ENCODE measurements around the gene DBH. TPM values are rescaled to one million over a fixed set of nuclear protein-coding genes. Genes with fewer than 3 reads are reported as not detected.

The DBH gene
- total and polyA plus RNA-seq, 2 donors (not counting 3 experiments of a cell fraction or from before 2014, with no cell fraction given) = not detected

- POLR2A ChIA-PET = no interaction called here
Observed at GRCh38 chr9:133654736-133655657, 18.8 kb downstream of the DBH start.

More at GRCh38 chr9:133654736-133655657, 18.8 kb downstream of the DBH start:
- no peaks in the 10 kb centered on the region for H3K9me1 ChIP-seq (replicated peaks; ENCODE audit: control insufficient read depth, extremely low read depth, insufficient read depth, low read length)
- H3K27ac ChIP-seq (ENCODE audit: insufficient read depth, low read depth, low read length) = no peak overlapping the region
- no peaks in the 10 kb centered on the region for H3K36me3 ChIP-seq (ENCODE audit: control insufficient read depth in 2 of 2, extremely low read depth in 1 of 2, insufficient read depth in 2 of 2, low read length in 2 of 2)
- H3K9me3 ChIP-seq (replicated peaks; ENCODE audit: control insufficient read depth, insufficient read depth, low read length) = no peaks in the 10 kb centered on the region
- peaks cover 6 to 18% of the 10 kb centered on the region in 2 experiments for H3K27me3 ChIP-seq (ENCODE audit: control insufficient read depth in 2 of 2, insufficient read depth in 2 of 2, low read length in 2 of 2)
- H3K9ac ChIP-seq (replicated peaks; ENCODE audit: extremely low read depth, insufficient read depth, low read length) = no peak overlapping the region
- no peaks in the 10 kb centered on the region for H3K79me2 ChIP-seq (ENCODE audit: control insufficient read depth, insufficient read depth, low read length)
- H3K4me2 ChIP-seq (ENCODE audit: insufficient read depth, low read length) = no peak overlapping the region
- dilution Hi-C loops (cut with MboI; ENCODE audit: extremely low pct_ligation_motif_present, low sequenced_read_pairs) = no loop called here
- TF ChIP-seq FOS (IDR thresholded peaks at IDR 0.05; ENCODE audit: borderline replicate concordance, insufficient read depth, low read length) = no peak
- no peak for TF ChIP-seq EZH2 (IDR thresholded peaks at IDR 0.05; ENCODE audit: borderline replicate concordance, low read depth, low read length, severe bottlenecking)
- TF ChIP-seq CTCF (IDR thresholded peaks at IDR 0.05; ENCODE audit: extremely low read depth in 1 of 2, insufficient read depth in 1 of 2, low read depth in 1 of 2, low read length in 2 of 2) = no peak
- TF ChIP-seq JUN (IDR thresholded peaks at IDR 0.05; ENCODE audit: borderline replicate concordance, insufficient read depth, insufficient read length, low read depth) = no peak
- TF ChIP-seq MAX (IDR thresholded peaks at IDR 0.05; ENCODE audit: insufficient read depth, insufficient read length) = no peak
- no peak for TF ChIP-seq POLR2A (IDR thresholded peaks at IDR 0.05; ENCODE audit: low read depth, low read length)
- no peak for TF ChIP-seq MYC (IDR thresholded peaks at IDR 0.05; ENCODE audit: low read depth, low read length)
- TF ChIP-seq GATA2 (IDR thresholded peaks at IDR 0.05; ENCODE audit: insufficient read depth, insufficient read length, low read depth, low read length) = no peak
- no peak for TF ChIP-seq POLR2AphosphoS5 (IDR thresholded peaks at IDR 0.05; ENCODE audit: insufficient read depth, low read depth, low read length)
- H4K20me1 ChIP-seq (replicated peaks; ENCODE audit: control insufficient read depth, extremely low read depth, insufficient read depth, low read length) = no peaks in the 10 kb centered on the region
- no peak for DNase-seq (ENCODE audit: low read depth, low spot score)
- CTCF ChIA-PET = interaction anchor here (0.9 kb wide), 1 partner anchor 10 kb away, joined by 3 read pairs; no protein-coding TSS in a partner anchor
- FAIRE-seq = no peak
- no peak overlapping the region for H3K4me3 ChIP-seq (replicated peaks in 1 of 3; ENCODE audit: insufficient read depth in 1 of 3, low read depth in 1 of 3, low read length in 3 of 3)
- intact Hi-C loops (cut with micrococcal nuclease) = no loop called here
- BruUV-seq (replicated peaks) = no TSS peak
- H2AFZ ChIP-seq (ENCODE audit: low read depth, low read length) = no peak overlapping the region
- no peaks in the 10 kb centered on the region for H3K4me1 ChIP-seq (ENCODE audit: control insufficient read depth, extremely low read depth, insufficient read depth, low read length)

Measured in endothelial cell of umbilical vein (primary cell).